NK-92 (cell line): Measurements from ENCODE around the gene PTPRD.

Source experiments
- DNase-seq: peaks from one replicate; lab custom pipeline; 2025; ENCODE audit not compliant: unreplicated experiment; lab: John Stamatoyannopoulos, UW

The PTPRD gene

GRCh38 chr9:9645006-9645405, 967.8 kb downstream of the PTPRD start:
- no peak for DNase-seq

GRCh38 chr9:9631284-9631683, 981.5 kb downstream of the PTPRD start:
- no peak for DNase-seq

GRCh38 chr9:9625248-9625647, 987.6 kb downstream of the PTPRD start:
- no peak for DNase-seq

GRCh38 chr9:9623506-9623905, 989.3 kb downstream of the PTPRD start:
- DNase-seq, result no peak

GRCh38 chr9:9621355-9621940, 991.4 kb downstream of the PTPRD start:
- no peak for DNase-seq

- DNase-seq, result no peak
Observed at GRCh38 chr9:9620736-9621135, 992.1 kb downstream of the PTPRD start.

- DNase-seq, result no peak
Observed at GRCh38 chr9:9615086-9615485, 997.7 kb downstream of the PTPRD start.

GRCh38 chr9:9614607-9615006, 998.2 kb downstream of the PTPRD start:
- DNase-seq, result no peak

GRCh38 chr9:9612755-9613154, 1000.0 kb downstream of the PTPRD start:
- DNase-seq, result no peak

GRCh38 chr9:9612270-9612669, 1000.5 kb downstream of the PTPRD start:
- no peak for DNase-seq

GRCh38 chr9:9605681-9606080, 1007.1 kb downstream of the PTPRD start:
- no peak for DNase-seq

GRCh38 chr9:9603345-9603744, 1009.5 kb downstream of the PTPRD start:
- DNase-seq, result no peak

- DNase-seq, result no peak
Observed at GRCh38 chr9:9598723-9599122, 1014.1 kb downstream of the PTPRD start.

- no peak for DNase-seq
Observed at GRCh38 chr9:9592104-9592503, 1020.7 kb downstream of the PTPRD start.

GRCh38 chr9:9585920-9586319, 1026.9 kb downstream of the PTPRD start:
- no peak for DNase-seq

GRCh38 chr9:9574080-9574479, 1038.7 kb downstream of the PTPRD start:
- no peak for DNase-seq

GRCh38 chr9:9565700-9566099, 1047.1 kb downstream of the PTPRD start:
- no peak for DNase-seq

- DNase-seq, result no peak
Observed at GRCh38 chr9:9563817-9564216, 1049.0 kb downstream of the PTPRD start.

GRCh38 chr9:9560382-9561035, 1052.3 kb downstream of the PTPRD start:
- DNase-seq, result no peak

GRCh38 chr9:9558907-9559306, 1053.9 kb downstream of the PTPRD start:
- no peak for DNase-seq

GRCh38 chr9:9557804-9558334, 1054.9 kb downstream of the PTPRD start:
- no peak for DNase-seq

- no peak for DNase-seq
Observed at GRCh38 chr9:9556865-9557803, 1055.7 kb downstream of the PTPRD start.
